ENCODE data around the gene LIN54.

LIN54 gene

DNA sequence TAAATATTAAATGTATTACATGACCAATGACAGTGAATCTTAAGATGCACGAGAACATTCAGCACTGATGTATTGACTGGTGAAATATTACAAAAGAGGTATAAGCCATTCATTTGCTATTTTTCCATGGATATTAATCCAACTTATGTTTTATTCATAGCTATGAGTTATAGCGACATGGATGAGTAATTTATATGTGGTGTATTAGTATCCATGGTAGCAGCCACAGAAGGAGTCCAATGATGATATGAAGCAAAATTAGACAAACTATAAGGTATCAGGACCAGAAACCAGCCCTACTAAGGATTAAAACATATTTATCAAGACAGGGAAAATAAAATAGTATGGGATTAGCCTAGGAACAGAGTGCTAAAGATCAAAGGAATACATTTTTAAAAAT, 59.4 kb downstream of the LIN54 start:
- no peak for TF ChIP-seq ZBTB7A (IDR thresholded peaks at IDR 0.05; ENCODE audit: low read depth)
- no peak for TF ChIP-seq CEBPB (IDR thresholded peaks at IDR 0.05)
- TF ChIP-seq TAF1 (IDR thresholded peaks at IDR 0.05; ENCODE audit: low read depth), result no peak
- no peak for TF ChIP-seq FOXM1 (IDR thresholded peaks at IDR 0.05; ENCODE audit: borderline replicate concordance, low read depth)
- TF ChIP-seq YY1 (IDR thresholded peaks at IDR 0.05; ENCODE audit: low read depth), result no peak
- no peak for TF ChIP-seq NFIC (IDR thresholded peaks at IDR 0.05)

DNA sequence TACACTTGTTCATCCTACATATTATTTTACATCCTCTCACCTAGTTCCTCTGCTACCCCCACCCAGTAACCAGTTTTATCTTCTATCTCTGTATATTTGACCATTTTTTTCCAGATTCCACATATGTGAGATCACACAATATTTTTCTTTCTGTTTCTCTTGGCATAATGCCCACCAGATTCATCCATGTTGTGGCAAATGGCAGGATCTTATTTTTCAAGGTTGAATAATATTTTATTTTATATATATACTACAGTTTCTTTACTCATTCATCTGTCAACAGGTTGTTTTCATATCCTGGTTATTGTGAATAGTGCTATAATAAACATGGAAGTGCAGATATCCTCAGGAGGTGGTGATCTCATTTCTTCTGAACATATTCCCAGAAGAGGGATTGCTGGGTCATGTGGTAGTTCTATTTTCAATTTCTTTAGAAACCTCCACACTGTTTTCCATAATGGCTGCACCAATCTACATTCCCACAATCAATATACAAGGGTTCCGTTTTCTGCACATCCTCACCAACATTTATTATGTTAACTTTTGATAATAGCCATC, 61.9 kb downstream of the LIN54 start:
- TF ChIP-seq TCF12 (IDR thresholded peaks at IDR 0.05; ENCODE audit: low read depth) (no peak), TAF1 (IDR thresholded peaks at IDR 0.05; ENCODE audit: low read depth) (no peak), EP300 (IDR thresholded peaks at IDR 0.05; ENCODE audit: borderline replicate concordance) (no peak), CEBPB (IDR thresholded peaks at IDR 0.05) (no peak), YY1 (IDR thresholded peaks at IDR 0.05; ENCODE audit: low read depth) (no peak), RAD21 (IDR thresholded peaks at IDR 0.05; ENCODE audit: low read depth) (no peak), NFIC (IDR thresholded peaks at IDR 0.05) (no peak), FOXM1 (IDR thresholded peaks at IDR 0.05; ENCODE audit: borderline replicate concordance, low read depth) (no peak), TEAD4 (IDR thresholded peaks at IDR 0.05) (no peak)
- TF ChIP-seq, protein P1, sequence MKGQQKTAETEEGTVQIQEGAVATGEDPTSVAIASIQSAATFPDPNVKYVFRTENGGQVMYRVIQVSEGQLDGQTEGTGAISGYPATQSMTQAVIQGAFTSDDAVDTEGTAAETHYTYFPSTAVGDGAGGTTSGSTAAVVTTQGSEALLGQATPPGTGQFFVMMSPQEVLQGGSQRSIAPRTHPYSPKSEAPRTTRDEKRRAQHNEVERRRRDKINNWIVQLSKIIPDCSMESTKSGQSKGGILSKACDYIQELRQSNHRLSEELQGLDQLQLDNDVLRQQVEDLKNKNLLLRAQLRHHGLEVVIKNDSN (IDR thresholded peaks at IDR 0.05), result no peak
- TF ChIP-seq, protein P2, sequence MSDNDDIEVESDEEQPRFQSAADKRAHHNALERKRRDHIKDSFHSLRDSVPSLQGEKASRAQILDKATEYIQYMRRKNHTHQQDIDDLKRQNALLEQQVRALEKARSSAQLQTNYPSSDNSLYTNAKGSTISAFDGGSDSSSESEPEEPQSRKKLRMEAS (IDR thresholded peaks at IDR 0.05), result no peak
- TF ChIP-seq, protein P3, sequence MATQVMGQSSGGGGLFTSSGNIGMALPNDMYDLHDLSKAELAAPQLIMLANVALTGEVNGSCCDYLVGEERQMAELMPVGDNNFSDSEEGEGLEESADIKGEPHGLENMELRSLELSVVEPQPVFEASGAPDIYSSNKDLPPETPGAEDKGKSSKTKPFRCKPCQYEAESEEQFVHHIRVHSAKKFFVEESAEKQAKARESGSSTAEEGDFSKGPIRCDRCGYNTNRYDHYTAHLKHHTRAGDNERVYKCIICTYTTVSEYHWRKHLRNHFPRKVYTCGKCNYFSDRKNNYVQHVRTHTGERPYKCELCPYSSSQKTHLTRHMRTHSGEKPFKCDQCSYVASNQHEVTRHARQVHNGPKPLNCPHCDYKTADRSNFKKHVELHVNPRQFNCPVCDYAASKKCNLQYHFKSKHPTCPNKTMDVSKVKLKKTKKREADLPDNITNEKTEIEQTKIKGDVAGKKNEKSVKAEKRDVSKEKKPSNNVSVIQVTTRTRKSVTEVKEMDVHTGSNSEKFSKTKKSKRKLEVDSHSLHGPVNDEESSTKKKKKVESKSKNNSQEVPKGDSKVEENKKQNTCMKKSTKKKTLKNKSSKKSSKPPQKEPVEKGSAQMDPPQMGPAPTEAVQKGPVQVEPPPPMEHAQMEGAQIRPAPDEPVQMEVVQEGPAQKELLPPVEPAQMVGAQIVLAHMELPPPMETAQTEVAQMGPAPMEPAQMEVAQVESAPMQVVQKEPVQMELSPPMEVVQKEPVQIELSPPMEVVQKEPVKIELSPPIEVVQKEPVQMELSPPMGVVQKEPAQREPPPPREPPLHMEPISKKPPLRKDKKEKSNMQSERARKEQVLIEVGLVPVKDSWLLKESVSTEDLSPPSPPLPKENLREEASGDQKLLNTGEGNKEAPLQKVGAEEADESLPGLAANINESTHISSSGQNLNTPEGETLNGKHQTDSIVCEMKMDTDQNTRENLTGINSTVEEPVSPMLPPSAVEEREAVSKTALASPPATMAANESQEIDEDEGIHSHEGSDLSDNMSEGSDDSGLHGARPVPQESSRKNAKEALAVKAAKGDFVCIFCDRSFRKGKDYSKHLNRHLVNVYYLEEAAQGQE (IDR thresholded peaks at IDR 0.05; ENCODE audit: low read depth), result no peak

DNA sequence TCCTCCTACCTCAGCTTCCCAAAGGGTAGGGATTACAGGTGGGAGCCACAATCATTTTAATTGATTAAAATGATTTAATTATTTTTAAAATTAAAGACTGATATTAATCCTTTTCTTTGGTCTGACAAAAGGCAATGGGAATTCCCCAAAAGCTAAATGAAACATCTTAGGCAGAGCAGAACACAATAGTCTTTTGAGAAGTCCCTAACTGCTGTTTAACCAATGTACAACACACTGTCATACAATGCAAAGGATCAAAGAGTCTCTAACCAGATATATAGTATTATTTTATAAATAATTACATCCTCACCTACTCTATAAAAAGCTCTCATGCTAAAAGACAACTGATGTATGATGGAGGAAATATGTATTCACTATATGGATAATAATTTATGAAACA, 63.1 kb downstream of the LIN54 start:
- TF ChIP-seq CREB1 (IDR thresholded peaks at IDR 0.05; ENCODE audit: low read depth) (no peak), TCF12 (IDR thresholded peaks at IDR 0.05; ENCODE audit: low read depth) (no peak), CEBPB (IDR thresholded peaks at IDR 0.05) (no peak), EP300 (IDR thresholded peaks at IDR 0.05; ENCODE audit: borderline replicate concordance) (no peak), TAF1 (IDR thresholded peaks at IDR 0.05; ENCODE audit: low read depth) (no peak), RAD21 (IDR thresholded peaks at IDR 0.05; ENCODE audit: low read depth) (no peak), TEAD4 (IDR thresholded peaks at IDR 0.05) (no peak), ZBTB7A (IDR thresholded peaks at IDR 0.05; ENCODE audit: low read depth) (no peak), EGR1 (IDR thresholded peaks at IDR 0.05) (no peak), YY1 (IDR thresholded peaks at IDR 0.05; ENCODE audit: low read depth) (no peak)
- TF ChIP-seq, protein P3 (IDR thresholded peaks at IDR 0.05; ENCODE audit: low read depth), result no peak
- TF ChIP-seq, protein P1 (IDR thresholded peaks at IDR 0.05), result no peak

DNA sequence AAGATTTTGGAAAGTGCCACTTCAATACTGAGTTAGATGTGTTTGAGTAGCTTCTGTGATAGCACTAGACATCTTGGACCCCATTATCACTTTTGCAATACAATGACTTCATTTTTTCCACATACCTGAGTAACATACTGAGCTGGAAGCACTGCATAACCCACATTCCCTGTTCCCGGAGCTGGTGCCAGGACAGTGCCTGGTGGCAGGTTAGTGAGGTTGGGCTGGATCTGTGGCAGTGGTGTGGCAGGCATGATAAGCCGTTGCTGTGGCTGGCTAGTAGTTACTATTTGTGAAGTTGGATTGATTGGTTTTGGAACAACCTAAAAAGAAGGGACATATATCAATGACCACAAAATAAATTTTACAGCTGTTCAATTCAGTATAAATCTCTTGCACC, 71.2 kb downstream of the LIN54 start:
- TF ChIP-seq EGR1 (IDR thresholded peaks at IDR 0.05) (no peak), CEBPB (IDR thresholded peaks at IDR 0.05) (no peak), EP300 (IDR thresholded peaks at IDR 0.05; ENCODE audit: borderline replicate concordance) (no peak), NFIC (IDR thresholded peaks at IDR 0.05) (no peak), CREB1 (IDR thresholded peaks at IDR 0.05; ENCODE audit: low read depth) (no peak), ZBTB7A (IDR thresholded peaks at IDR 0.05; ENCODE audit: low read depth) (no peak), TCF12 (IDR thresholded peaks at IDR 0.05; ENCODE audit: low read depth) (no peak), RAD21 (IDR thresholded peaks at IDR 0.05; ENCODE audit: low read depth) (no peak), FOXM1 (IDR thresholded peaks at IDR 0.05; ENCODE audit: borderline replicate concordance, low read depth) (no peak)
- TF ChIP-seq, protein P1 (IDR thresholded peaks at IDR 0.05), result no peak
- TF ChIP-seq, protein P3 (IDR thresholded peaks at IDR 0.05; ENCODE audit: low read depth), result no peak

Data from Ishikawa (cell line).